ENCODE data around the gene B4GALT6. TPM values are rescaled to one million over a fixed set of nuclear protein-coding genes. Genes with fewer than 3 reads are reported as not detected.

The B4GALT6 gene
- total RNA-seq, 1 experiment from 2014 or later, result 2.8 TPM

DNA sequence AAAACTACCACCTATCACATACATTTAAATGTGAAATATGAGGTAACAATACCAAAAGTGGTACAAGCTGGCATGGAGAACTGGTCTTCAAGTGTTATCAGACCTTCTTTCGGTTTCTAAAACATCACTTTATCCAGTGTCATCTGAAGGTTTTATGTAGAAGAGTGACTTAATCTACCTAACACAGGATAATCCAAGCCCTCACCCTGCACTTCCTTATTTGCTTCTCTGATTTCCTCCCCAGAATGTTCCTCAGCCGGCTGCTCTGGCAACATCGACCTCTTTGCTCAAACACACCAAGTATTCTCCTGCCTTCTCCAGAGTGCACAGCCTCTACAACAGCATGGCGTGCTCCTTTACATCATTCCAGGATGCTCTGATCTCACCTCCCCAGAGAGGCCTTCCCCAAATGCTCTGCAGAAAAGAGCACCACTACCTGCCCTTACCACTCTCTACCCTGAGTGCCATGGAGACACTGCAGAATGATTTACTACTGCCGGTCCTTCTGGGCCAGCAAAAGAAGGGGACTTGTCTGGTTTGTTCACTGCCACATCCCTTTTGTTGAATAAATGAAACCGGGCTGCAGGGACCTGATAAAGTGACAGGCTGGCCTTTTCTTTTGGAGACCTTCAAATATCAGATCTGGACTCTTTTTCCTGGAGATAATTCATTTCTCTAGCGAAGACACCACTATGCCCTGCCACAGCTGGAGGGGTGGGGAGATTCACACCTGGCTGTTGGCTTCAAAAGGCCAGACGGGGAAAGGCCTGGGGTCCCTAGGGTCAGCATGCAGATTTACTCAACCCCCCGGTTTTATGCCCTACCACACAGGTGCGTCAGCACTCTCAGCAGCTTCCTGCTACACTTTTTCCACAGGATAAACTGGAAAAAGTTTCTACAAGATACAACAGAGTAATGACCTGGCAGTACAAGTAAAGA lies 50.7 kb downstream of the B4GALT6 start:
- DNase-seq (ENCODE audit: low read depth), result no peak

DNA sequence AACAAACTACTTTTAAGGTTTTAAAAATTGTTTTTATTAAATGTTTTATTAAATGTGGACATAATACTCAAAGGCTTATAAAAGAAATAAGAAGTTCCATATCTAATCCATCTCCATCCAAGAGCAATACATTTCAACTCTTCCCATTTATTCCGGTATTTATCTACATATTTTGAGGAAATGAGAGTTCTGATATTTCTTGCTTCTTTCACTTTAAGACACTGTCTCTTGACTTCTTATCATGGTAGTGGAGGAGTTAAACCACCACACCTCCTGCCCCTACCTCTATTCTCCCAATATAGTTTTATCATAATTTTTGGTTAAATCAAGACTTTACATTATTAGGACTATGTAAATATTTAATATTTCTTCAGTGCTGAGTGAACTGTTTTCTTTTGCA lies 52.0 kb downstream of the B4GALT6 start:
- DNase-seq (ENCODE audit: low read depth), result no peak

DNA sequence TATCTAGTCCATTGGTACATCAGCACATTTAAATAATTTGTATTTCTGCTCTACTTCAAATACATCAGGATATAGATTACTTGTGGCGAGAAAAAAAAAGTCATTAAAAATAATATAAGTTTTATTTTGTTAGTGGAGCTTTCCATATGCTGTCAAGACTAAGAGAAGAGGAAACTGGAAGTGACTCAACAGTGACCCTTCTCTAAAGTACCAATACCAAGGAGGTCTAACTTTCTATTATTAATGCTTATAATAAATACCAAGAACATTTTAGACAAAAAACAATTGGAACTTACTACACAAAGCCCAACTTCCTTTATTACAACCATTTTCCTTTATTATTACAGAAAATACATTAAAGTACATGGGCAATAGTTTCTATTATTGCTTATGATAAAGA lies 52.9 kb downstream of the B4GALT6 start:
- DNase-seq (ENCODE audit: low read depth), result no peak

DNA sequence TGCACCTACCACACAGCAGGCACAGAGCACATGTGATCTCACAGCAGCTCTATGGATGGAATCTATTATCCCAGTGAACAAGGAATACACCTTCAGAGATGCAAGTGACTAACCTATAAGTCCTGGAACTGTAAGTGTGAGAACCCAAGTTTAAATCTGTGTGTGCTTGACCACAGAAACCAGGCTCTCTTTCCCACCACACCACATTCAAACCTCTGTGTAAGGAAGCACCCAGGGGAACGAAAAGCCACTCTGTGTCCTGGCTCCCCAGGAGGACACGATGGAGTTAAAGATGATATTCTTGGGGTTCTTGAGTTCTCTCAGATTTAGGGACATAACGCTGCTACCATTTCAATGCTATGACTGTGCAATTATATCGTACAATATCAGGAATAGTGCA lies 53.8 kb downstream of the B4GALT6 start:
- DNase-seq (ENCODE audit: low read depth), result no peak

DNA sequence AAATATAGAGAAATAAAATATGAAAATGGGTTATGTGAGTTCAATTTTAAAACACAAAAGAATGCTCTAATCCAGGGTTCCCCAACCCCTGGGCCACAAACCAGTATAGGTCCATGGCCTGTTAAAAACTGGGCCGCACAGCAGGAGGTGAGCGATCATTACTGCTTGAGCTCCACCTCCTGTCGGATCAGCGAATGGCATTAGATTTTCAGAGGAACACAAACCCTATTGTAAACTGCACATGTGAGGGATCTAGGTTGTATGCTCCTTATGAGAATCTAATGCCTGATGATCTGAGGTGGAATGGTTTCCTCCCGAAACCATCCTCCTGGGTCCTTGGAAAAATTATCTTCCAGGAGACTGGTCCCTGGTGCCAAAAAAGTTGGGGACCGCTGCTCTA lies 58.0 kb downstream of the B4GALT6 start:
- DNase-seq (ENCODE audit: low read depth), result no peak

DNA sequence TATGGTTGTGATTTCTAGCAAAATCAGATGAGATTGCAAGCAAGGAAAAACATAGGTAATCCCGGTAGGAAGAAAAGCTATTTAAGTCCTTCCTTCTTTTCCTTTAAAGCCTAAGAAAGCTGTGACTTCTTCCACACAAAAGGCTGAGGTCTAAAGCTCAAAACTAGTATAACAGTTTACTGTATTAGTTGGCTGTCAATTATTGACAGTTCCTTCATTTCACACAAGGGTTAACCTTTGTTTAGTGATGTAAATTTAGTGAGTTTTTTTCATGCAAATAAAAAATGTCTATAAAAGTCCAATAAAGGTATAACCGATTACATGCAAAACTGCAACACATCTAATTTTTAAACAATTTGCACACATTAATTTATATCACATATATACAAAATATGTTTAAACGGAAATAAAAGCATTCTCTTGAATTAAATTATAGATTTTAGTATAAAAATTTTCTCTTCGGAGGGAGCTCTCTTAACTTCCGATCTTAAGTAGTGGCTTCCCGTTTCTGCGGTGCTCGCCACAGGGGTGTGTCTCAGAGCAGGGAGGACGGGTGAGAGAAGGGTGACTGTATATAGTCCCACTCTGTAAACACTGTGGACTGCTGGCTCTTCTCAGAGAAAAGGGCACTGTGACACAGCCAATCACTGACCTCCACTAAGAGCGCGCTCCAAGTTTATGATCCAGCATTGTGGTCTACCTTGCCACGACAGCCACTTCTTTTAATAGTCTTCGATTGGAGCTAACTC lies 59.3 kb downstream of the B4GALT6 start:
- DNase-seq (ENCODE audit: low read depth), result no peak

DNA sequence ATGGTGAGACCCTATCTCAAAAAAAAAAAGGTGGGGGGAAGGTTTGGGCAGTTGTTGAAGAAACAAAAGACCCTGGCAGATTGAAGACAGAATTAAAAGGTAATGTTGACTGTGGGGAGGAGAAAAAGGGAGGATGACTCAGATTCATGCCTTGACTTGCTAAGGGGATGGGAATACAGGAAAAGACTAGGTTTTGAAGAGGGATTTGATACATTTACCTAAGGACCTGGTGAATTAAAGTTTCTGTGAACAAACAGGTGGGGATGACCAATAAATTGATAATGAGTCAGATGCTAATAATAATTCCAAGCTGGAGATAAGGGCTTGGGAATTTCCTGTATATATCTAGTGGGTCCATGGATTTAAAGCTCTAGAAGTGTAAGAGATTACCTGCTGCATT lies 65.1 kb downstream of the B4GALT6 start:
- no peak for DNase-seq (ENCODE audit: low read depth)

DNA sequence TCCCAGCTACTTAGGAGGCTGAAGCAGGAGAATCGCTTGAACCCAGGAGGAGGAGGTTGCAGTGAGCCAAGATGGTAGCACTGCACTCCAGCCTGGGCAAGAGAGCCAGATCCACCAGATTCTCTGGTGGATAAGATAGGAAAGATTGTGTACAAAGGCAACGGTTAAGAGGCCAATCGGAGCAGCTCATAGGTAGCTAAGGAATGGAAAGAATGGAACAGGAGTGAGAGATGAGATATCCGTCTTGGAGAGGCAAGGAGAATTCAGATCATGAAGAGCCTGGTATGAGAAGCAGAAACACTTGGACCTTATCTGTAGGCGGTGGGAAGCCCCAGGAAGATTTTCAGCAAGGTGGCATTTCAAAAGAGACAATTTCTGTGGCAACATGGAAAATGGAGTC lies 65.6 kb downstream of the B4GALT6 start:
- no peak for DNase-seq (ENCODE audit: low read depth)

DNA sequence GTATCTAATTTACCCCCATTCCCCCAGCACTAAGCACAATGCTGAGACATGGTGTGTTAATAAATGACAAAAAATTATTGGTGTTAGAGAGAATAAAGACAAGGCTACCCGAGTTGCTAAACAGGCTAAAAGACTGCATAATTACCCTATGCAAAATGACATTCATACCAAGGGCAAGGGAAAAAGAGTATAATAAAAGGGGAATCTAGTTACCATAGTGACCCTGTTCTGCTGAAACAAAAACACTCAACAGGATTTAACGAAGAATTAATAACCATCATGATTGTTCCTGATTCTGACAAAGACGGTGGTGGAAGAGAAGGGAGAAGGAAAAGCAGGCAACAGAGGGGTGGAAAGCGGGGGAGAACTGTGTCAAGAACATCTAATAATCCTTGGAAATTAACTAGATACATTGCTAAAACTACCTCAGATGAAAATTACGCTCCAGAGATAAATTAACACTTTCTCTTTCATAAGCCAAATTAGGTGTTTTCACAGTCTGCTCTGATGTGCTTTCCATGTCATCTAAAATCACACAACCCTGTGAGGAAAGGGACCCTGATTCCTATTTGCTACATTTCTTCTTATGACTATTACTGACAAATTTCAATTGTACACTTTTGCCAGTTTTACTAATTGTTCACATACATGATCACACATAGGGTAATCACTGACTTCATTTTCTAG lies 67.2 kb downstream of the B4GALT6 start:
- no peak for DNase-seq (ENCODE audit: low read depth)

DNA sequence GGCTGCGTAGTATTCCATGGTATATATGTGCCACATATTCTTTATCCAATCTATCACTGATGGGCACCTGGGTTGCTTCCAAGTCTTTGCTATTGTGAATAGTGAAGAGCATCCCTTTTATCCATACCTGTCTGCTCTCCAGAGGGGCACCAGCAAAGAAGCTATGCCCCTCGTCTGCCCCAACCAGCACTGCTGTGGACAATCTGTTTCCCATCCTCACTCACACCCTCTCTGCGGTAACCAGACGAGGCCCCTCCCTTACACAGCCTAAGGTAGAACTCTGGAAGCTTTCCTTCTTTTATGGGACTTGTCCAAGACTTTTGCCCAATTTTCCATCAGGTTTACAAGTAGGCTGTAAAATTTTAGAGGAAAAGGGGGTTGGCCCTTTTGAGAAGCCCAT lies 67.8 kb downstream of the B4GALT6 start:
- no peak for DNase-seq (ENCODE audit: low read depth)

DNA sequence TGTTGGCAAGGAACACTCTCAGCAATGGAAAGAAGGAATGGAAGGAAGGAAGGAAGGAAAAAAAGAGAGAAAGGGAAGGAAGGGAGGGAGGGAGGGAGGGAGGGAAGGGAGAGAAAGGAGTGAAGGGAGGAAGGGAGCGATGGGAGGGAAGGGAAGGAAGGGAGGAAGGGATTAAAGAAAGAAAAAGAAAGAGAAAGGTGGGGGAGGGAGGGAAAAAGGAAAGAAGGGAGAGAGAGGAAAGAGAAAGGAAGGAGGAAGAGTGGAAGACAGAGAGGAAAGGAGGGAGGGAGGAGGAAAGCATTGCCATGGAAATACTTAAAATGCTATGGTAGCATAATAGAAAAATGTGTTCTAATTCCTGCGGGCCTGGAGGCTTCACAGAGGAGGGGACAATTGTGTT lies 70.3 kb downstream of the B4GALT6 start:
- DNase-seq (ENCODE audit: low read depth), result no peak

DNA sequence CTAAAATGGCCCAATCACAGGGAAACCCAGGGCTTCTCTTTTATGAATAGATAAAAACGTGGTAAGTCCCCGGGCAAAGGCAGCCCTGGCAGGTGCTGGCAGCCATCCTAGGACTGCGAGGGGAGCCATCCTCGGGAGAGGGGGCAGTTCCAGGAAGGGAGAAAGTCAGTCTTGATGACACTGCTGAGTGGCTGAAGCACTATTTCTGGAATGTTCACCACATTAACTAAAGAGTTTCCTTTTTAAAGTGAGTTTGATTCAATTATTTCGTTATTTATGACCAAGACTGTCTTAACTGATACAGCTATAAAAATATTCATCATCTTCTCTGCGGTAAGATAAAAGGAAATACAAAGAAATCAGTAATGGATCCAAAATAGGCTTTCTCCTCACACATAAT lies 72.3 kb downstream of the B4GALT6 start:
- DNase-seq (ENCODE audit: low read depth), result no peak

DNA sequence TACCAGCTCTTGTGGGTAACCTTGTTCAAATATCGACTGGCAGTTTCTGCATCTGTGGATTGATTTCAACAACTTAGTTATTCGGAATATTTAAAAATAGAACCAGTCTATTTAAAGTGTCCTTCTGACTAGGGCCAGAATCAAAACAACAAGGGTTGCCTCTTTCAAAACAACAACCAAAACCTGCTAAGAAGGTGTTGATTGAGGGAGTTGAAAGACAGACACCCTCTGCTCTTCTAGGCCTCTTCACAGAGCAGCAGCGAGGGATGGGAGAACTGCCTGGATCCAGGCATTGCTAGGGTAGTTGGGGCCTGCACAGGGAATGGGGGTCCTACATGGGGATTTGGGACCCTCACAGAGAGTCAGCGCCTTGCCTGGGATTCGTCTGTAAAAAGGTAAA lies 72.9 kb downstream of the B4GALT6 start:
- no peak for DNase-seq (ENCODE audit: low read depth)

DNA sequence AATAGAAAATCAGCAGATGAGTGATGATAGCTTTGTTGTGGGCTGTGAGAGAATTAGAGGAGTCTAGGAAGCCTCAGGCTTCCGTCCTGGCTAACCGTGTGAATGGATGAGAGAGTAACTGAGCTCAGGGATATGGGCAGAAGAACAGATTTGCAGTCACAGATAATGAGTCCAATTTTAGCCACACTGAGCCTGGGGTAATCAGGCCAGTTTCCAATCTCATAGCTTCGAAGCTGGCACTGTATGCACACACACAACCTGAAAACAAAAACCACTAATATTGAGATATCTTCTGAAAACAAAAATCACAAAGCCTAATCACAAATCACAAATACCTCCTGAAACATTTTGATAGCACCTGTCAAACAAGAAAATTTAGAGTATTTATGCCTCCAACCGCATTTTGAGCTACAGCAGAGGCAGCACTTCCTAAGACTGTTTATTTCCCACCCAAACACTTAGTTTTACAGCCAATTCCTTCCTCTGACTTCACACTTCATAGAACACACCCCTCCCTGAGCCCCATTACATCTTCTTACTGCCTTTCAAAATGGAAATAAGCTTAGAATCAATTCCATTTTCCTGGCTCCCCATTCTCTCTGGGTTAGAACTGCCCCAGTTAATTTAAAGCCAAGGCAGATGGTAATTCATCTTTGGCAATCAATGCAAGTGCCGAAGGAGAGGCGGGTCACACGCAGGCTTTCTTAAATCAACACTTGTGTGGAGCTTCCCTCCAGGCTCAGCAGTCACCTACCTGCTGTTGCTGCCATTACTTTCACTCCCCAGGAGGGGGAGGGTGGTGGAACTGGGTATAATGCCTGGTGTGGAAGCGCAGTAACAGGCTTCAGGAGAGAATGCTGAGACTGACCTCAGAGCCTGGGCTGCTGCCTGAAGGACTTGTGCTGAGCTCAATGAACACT lies 73.8 kb downstream of the B4GALT6 start:
- DNase-seq (ENCODE audit: low read depth), result peak; percentile 0

DNA sequence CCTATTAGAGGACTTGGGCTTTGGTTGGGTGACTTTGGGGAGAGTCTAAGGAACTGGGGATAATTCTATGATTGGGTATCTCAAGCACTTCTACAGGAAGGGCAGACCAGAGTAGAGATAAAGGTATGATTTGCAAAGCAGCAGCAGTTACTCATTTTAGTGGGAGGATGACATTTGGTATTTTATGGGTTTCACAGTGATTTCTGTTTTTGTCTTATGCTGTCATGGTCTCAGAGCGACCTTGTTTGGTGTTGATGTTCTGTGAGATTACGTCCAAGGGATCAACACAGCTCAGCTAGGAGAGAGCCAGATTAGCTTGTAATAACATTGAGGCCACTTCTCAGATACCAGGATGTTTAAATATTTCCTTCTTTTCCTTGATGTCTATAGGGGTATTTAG lies 74.5 kb downstream of the B4GALT6 start:
- DNase-seq (ENCODE audit: low read depth), result no peak

DNA sequence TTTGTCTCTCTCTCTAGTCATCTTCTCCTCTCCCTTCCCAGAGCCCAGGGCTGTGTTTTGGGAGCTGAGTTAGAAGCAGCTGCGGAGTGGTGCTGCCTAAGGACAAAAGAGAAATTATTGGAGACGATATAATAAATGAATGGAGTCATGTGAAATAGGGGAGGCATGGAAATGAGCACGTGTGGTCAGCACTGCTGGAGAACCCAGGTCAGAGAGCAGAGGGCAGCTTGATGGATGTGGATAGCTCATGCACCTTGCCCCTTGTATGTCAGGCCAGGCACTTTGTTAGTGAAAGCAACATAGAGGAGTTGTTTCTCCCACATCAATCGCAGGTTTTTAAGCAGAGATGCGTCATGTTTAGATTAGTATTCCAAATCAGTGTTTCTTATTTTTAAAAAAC lies 77.0 kb downstream of the B4GALT6 start:
- DNase-seq (ENCODE audit: low read depth), result no peak

DNA sequence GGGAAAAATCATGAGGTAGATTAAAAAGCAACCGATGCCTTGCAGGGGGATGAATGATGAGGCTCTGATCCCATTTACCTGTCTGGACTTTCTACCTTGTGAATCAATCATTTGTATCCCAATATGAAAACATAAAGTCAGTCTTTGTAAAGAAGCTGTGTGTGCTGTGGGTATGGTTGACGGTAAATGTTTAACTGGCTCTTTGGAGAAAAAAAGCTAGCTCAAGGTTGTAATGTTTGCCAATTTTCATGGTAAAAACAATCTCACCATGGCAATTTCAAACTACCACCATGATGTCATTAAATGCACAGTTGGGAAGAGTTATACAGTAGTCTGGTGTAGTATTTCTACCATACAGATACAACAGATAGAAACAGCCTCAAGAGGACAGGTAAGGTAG lies 78.1 kb downstream of the B4GALT6 start:
- no peak for DNase-seq (ENCODE audit: low read depth)

DNA sequence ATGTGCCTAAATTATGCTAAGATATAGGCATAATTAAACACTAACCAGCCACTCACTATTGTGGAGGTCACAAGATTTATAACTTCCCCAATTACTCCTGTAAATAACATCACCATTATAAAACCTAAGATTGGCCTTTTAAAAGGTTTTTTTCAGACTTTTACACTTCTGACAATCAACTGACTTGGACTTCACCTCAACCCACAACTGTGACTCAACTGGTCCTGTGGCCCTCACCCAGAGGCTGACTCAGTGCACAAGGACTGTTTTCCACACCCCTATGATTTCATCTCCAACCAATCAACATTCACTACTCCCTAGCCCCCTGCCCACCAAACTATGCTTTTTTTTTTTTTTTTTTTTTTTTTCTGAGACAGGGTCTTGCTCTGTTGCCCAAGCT lies 81.1 kb downstream of the B4GALT6 start:
- no peak for DNase-seq (ENCODE audit: low read depth)

DNA sequence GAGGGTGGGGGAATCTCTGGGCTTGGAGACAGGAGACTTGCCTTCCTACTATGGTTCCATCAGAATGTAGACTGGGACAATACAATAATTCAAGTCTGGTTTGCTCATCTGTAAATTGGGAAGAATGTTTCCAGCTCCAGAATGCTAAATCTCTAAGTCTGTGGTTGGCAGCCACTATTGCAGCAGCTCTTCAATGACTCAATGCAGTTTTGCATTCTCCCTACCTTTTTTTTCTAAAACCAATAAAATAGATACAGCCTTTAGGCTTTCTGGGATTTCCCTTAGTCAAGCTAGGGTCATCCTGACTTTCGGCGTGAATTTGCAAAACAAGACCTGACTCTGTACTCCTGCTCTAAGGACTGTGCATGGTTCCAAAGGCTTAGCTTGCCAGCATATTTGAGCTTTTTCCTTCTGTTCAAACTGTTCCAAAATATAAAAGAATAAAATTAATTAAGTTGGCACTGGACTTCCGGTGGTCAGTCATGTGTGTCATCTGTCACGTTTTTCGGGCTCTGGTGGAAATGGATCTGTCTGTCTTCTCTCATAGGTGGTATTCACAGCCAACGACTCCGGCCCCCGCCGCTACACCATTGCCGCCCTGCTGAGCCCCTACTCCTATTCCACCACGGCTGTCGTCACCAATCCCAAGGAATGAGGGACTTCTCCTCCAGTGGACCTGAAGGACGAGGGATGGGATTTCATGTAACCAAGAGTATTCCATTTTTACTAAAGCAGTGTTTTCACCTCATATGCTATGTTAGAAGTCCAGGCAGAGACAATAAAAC lies 86.2 kb downstream of the B4GALT6 start:
- no peak for DNase-seq (ENCODE audit: low read depth)

DNA sequence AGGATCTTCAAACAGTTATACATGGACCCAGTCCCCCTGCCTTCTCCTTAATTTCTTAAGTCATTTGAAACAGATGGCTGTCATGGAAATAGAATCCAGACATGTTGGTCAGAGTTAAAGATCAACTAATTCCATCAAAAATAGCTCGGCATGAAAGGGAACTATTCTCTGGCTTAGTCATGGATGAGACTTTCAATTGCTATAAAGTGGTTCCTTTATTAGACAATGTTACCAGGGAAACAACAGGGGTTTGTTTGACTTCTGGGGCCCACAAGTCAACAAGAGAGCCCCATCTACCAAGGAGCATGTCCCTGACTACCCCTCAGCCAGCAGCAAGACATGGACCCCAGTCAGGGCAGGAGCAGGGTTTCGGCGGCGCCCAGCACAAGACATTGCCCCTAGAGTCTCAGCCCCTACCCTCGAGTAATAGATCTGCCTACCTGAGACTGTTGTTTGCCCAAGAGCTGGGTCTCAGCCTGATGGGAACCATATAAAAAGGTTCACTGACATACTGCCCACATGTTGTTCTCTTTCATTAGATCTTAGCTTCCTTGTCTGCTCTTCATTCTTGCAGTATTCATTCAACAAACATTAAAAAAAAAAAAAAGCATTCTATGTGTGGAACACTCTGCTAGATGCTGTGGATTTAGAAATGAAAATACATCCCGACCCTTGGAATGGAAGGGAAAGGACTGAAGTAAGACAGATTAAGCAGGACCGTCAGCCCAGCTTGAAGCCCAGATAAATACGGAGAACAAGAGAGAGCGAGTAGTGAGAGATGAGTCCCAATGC lies 88.1 kb downstream of the B4GALT6 start:
- peak; percentile 37 for DNase-seq (ENCODE audit: low read depth)

Data from RPMI7951 (cell line).